Midbrain (tissue), 1 donor: ENCODE data around the gene DET1.
"Not testable (repeated sequence)": the region's sequence is repeated elsewhere in the genome, so short reads cannot be mapped to it uniquely, and the experiment has no call there.

Experiments
- DNase-seq: peaks from one replicate; lab custom pipeline; 2025; lab: John Stamatoyannopoulos, UW

DET1 gene

DNA sequence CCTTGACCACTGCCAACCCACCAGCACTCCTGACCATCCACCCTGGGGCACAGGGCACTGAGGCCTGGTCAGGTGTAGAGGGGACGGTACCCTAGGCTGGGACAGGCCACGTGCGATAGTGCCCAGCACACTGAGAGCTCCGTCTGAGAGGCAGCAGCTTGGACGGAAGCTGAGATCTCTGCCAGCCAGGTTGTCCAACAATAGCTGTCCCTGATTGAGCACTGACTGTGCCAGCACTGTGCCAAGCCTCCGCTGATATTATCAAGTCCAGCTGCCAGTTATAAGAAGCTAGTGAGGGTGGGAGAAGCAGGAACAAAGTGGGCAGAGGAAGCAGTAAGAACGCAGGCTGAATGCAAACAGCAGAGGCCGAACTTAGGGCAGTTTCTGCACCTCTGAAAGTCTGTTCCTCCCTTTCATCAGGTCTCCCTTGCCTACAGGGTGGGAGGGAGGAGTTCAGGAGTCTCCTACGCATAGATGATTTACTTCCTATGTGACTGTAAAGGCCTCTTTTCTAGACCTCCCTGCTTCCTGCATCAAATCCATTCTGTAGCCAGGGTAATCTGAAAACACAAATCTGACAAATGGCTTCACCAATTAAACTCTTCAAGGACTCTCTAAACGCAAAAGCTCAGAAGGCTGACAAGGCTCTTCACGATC lies 49.2 kb downstream of the DET1 start:
- DNase-seq = no peak

- DNase-seq = no peak
Observed at GRCh38 chr15:88493844-88494243, 52.6 kb downstream of the DET1 start.

GRCh38 chr15:88491158-88491557 lies 55.3 kb downstream of the DET1 start:
- DNase-seq = no peak

- no peak for DNase-seq
Observed at GRCh38 chr15:88490036-88490435, 56.4 kb downstream of the DET1 start.

- no peak for DNase-seq
Observed at GRCh38 chr15:88489321-88489720, 57.2 kb downstream of the DET1 start.

GRCh38 chr15:88487796-88488523 lies 58.5 kb downstream of the DET1 start:
- DNase-seq = no peak

DNA sequence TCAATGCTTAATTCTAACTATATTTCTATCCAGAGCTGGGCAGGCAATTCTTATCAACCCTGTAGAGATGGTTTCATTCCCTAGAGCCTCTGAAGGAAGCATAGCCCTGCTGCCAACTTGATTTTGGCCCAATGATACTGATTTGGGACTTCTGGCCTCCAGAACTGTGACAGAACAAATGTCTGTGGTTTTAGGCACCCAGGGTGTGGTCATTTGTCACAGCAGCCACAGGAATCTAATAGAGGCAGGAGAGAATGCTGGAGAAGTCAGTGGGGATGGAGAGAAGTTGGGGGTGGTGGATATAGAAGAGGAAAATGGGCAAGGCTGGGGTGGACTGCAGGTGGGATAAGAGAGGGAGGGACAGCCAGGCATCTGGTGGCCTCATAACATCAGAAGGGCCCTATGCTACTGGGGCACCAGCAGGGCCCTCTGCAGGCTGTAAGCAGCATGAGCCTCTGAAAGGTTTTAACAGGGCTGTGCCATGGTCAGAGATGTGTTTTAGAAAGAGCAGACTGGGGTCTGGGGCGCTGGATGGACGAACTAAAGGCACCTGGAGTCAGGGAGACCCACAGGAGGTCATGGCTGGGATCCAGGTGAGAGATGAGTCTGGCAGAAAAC lies 59.2 kb downstream of the DET1 start:
- no peak for DNase-seq

- peak; percentile 20 for DNase-seq
Observed at GRCh38 chr15:88484682-88485331, 61.7 kb downstream of the DET1 start.

DNA sequence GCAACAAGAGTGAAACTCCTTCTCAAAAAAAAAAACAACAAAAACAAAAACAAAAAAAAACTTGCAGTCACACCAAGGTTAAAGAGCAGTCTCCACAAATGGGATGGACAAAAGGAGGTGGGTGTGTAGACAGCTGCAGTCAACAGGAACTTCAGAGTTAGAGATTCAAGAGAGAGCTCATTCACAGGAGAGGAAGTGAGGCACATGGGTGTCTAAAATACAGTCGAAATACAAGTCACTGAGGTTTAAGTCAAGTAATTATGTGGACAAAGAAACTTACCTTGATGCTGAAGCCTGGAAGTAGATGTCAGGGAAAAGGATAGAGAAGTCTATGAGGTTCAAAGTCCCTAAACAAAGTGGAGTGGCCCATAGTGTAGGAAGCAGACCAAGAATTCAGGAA lies 64.2 kb downstream of the DET1 start:
- no peak for DNase-seq

GRCh38 chr15:88480981-88481380 lies 65.5 kb downstream of the DET1 start:
- DNase-seq = peak; percentile 29

DNA sequence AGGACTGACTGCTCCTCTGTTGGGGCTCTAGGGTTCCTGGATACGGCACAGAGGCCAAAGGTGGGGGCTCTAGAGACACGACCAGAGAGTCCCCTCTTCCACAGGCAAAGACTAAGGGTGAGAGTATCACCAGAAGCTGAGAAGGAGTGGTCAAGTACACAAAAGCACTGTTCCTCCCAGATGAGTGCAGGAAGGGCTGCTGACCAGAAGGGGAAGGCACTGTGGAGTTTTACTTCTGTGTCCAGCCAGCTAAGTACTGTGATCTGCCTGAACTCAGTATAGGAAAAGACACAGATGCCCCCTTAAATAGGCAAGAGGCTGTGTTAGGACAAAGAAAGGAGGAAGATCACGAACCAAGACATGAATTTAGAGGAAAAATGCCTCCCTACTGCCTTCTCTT lies 67.3 kb downstream of the DET1 start:
- DNase-seq = no peak

DNA sequence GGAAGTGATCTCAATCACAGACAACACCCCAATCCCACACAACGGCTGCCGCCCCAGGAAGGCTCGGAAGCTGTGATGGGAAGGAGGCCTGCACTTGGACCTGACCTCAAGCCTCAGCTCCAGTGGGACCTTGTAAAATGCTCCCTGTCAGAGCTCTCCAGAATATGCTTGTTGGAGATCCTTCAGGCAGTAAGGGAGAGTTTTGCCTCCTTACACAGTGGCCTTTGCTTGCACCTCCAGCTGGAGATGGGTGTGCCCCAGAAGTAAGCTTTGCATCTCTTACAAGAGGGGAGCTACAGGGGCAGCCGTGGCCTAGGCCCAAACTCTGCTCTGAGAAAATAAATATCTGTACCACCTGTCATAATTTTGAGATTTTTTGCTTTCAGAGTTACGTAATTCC lies 68.6 kb downstream of the DET1 start:
- no peak for DNase-seq

- DNase-seq = no peak
Observed at GRCh38 chr15:88477126-88477525, 69.4 kb downstream of the DET1 start.

DNA sequence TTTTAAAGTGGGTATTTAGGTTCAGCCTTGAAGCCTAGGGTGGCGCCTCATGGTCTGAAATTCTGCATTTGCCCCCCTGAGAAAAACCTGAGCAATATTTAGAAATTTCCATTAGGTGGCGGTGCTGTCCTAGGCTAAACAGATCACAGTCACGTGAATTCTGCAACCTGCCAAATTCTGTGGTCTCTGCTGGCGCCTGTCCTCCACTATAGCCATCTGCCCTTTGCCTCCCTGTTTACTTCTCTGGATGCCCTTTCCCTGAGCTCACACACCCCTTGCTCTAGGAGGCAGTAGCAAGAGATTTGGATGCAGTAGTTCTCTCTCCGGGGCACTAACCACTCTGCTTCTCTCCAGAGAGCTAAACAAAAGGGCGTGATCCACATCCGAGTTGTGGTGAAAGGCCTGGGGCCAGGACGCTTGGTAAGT lies 69.8 kb downstream of the DET1 start:
- DNase-seq = peak; percentile 50

DNA sequence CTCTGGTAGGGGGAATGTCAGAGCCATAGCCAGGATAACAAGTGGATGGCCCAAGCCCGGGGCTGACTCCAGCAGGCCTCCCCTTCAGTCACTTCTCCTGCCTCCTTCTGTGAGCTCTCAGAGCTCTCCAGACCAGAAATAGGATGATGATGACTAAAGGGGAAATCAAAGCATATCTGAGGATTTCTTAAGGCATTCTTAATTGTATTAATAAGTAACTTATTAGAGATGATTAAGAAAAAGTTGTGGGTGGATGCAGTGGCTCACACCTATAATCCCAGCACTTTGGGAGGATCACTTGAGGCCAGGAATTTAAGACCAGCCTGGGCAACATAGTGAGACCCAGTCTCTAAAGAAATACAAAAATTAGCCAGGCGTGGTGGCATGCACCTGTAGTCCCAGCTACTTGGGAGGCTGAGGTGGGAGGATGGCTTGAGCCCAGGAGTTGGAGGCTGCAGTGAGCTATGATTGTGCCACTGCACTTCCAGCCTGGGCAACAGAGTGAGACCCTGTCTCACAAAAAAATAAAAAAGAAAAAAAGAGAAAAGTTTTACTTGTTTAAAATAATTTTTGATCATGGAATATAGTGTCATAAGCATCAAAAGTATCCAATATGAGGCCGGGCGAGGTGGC lies 72.7 kb downstream of the DET1 start:
- DNase-seq = not testable (repeated sequence)

- no peak for DNase-seq
Observed at GRCh38 chr15:88472225-88472624, 74.3 kb downstream of the DET1 start.

- DNase-seq = no peak
Observed at GRCh38 chr15:88470625-88471372, 75.7 kb downstream of the DET1 start.

DNA sequence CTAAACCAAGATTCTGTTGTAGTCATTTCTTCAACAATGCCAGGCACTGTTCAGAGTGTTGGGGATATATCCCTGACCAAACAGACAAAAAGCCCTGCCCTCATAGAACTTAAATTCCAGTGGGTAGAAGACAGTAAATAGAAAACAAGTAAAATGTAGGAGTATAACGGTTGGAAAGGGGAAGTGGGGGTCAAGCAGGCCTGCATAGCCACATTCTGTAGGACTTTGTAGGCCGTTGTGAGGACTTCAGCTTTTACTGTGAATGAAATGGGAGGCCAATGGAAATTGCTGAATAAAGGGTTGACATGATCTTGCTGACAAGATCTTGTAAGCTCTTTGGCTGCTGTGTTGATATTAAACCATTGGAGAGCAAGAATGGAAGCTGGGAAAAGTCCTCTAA lies 77.2 kb downstream of the DET1 start:
- no peak for DNase-seq

DNA sequence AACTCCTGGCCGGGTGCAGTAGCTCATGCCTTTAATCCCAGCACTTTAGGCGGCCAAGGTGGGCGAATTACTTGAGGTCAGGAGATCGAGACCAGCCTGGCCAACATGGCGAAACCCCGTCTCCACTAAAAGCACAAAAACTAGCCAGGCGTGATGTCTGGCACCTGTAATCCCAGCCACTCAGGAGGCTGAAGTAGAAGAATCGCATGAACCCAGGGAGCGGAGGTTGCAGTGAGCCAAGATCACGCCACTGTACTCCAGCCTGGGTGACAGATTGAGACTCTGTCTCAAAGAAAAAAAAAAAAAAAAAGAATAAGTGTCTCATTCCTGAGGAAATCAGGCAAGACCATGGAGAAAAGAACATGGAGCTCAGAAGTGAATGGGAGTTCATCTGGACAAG lies 77.8 kb downstream of the DET1 start:
- not testable (repeated sequence) for DNase-seq

DNA sequence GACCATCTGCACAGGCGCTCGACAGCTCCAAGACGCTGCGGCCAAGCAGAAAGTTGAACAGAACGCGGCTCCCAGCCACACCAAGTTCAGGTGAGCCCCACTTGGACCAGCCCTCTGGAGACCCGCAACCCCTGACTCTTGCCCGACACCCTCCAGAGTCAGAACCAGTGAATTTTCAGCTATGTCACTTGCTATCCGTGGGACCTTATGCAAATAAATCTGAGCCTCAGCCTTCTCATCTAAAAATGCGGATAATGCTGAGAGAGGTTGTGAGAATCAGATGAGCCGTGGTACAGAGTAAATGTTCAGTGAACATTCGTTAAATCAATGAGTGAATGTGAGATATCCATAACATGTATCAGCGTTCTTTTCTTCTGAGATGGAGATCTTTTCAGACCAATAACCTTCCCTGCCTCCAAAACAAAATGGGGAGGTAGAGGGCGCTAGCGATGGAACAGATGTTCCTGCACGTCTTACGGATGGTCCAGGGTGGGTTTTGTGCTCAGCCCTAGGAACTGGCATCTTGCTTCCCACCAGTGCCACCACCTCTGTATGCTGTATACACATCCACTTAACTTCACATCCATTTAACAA lies 78.4 kb downstream of the DET1 start:
- DNase-seq = no peak
